Nephron progenitor cell (in vitro differentiated cells): ENCODE data around the gene ADAMTS18.

Experiments used
- DNase-seq: peaks from one replicate; pipeline ENCODE4 v3.0.0; 2021
- H3K27ac Mint-ChIP-seq: 2 replicates; pipeline ENCODE4 v1.8.0; 2021; ENCODE audit warnings: mild to moderate bottlenecking, moderate library complexity, mixed read lengths
- H3K27me3 Mint-ChIP-seq: 2 replicates; pipeline ENCODE4 v1.8.0; 2021; ENCODE audit warnings: mild to moderate bottlenecking, low read depth, mixed read lengths; ENCODE audit not compliant: poor library complexity
- H3K36me3 Mint-ChIP-seq: 2 replicates; pipeline ENCODE4 v1.8.0; 2021; ENCODE audit warnings: low read depth, mixed read lengths
- H3K4me1 Mint-ChIP-seq: 2 replicates; pipeline ENCODE4 v1.8.0; 2021; ENCODE audit warnings: mixed read lengths
- H3K4me3 Mint-ChIP-seq: 2 replicates; pipeline ENCODE4 v1.8.0; 2021; ENCODE audit warnings: mild to moderate bottlenecking, moderate library complexity, mixed read lengths
- H3K9me3 Mint-ChIP-seq: 2 replicates; pipeline ENCODE4 v1.8.0; 2021; ENCODE audit warnings: mild to moderate bottlenecking, moderate library complexity, mixed read lengths
- TF ChIP-seq, protein P1 (sequence below): fragments of 200-600 bp; sonication (generic); IDR thresholded peaks from 2 replicates; pipeline ENCODE4 v1.5.0; 2021; ENCODE audit warnings: antibody characterized with exemption

The ADAMTS18 gene, protein sequence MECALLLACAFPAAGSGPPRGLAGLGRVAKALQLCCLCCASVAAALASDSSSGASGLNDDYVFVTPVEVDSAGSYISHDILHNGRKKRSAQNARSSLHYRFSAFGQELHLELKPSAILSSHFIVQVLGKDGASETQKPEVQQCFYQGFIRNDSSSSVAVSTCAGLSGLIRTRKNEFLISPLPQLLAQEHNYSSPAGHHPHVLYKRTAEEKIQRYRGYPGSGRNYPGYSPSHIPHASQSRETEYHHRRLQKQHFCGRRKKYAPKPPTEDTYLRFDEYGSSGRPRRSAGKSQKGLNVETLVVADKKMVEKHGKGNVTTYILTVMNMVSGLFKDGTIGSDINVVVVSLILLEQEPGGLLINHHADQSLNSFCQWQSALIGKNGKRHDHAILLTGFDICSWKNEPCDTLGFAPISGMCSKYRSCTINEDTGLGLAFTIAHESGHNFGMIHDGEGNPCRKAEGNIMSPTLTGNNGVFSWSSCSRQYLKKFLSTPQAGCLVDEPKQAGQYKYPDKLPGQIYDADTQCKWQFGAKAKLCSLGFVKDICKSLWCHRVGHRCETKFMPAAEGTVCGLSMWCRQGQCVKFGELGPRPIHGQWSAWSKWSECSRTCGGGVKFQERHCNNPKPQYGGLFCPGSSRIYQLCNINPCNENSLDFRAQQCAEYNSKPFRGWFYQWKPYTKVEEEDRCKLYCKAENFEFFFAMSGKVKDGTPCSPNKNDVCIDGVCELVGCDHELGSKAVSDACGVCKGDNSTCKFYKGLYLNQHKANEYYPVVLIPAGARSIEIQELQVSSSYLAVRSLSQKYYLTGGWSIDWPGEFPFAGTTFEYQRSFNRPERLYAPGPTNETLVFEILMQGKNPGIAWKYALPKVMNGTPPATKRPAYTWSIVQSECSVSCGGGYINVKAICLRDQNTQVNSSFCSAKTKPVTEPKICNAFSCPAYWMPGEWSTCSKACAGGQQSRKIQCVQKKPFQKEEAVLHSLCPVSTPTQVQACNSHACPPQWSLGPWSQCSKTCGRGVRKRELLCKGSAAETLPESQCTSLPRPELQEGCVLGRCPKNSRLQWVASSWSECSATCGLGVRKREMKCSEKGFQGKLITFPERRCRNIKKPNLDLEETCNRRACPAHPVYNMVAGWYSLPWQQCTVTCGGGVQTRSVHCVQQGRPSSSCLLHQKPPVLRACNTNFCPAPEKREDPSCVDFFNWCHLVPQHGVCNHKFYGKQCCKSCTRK (N-terminal part only)

DNA sequence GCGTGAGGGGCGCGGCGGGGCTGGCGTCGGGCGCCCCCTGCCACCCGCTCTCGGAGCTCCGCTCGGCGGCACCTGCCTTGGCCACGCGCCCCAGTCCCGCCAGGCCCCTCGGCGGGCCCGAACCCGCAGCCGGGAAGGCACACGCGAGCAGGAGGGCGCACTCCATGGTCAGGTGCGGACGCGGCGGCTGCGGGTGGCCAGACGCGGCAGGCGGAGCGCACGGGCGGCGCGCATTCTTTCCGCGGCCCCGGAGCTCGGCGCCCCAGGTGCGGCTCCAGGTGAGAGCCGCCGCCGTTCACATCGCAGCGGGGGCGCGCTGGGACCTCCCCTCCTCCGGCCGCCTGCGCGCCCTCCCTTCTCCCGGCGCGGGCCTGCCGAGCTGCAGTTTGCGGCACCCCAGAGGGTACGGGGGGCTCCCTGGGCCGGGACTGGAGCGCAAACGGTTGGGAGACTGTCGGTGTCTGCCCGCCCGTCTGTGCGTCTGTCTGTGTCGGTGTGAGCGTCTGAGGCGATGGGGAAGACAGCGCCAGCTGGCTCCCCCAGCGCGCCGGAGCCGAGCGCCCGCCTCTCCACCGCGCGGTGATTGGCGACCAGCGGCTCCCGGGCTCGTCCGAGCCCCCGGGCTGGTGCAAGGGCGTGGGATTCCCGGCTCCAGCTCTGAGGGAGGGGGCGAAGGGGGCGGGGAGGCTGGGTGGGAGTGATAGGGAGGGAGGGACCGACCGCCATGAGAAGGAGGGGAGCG lies at the start of gene ADAMTS18:
TSS of gene ADAMTS18 (minus strand) at position 505 of the 742 bp plus-strand sequence. CDS start at position 166, 339 bp downstream.
- Mint-ChIP-seq H3K4me1 (peaks cover 72% of the 10 kb centered on the region), H3K9me3 (no peaks in the 10 kb centered on the region), H3K4me3 (peak within 1 kb of the TSS; percentile 80), H3K27ac (no peak within 1 kb of the TSS), H3K36me3 (no peaks in the 10 kb centered on the region), H3K27me3 (peaks cover 75% of the 10 kb centered on the region)
- TF ChIP-seq, protein P1, sequence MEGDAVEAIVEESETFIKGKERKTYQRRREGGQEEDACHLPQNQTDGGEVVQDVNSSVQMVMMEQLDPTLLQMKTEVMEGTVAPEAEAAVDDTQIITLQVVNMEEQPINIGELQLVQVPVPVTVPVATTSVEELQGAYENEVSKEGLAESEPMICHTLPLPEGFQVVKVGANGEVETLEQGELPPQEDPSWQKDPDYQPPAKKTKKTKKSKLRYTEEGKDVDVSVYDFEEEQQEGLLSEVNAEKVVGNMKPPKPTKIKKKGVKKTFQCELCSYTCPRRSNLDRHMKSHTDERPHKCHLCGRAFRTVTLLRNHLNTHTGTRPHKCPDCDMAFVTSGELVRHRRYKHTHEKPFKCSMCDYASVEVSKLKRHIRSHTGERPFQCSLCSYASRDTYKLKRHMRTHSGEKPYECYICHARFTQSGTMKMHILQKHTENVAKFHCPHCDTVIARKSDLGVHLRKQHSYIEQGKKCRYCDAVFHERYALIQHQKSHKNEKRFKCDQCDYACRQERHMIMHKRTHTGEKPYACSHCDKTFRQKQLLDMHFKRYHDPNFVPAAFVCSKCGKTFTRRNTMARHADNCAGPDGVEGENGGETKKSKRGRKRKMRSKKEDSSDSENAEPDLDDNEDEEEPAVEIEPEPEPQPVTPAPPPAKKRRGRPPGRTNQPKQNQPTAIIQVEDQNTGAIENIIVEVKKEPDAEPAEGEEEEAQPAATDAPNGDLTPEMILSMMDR, result no peak
- peak; percentile 62 for DNase-seq

DNA sequence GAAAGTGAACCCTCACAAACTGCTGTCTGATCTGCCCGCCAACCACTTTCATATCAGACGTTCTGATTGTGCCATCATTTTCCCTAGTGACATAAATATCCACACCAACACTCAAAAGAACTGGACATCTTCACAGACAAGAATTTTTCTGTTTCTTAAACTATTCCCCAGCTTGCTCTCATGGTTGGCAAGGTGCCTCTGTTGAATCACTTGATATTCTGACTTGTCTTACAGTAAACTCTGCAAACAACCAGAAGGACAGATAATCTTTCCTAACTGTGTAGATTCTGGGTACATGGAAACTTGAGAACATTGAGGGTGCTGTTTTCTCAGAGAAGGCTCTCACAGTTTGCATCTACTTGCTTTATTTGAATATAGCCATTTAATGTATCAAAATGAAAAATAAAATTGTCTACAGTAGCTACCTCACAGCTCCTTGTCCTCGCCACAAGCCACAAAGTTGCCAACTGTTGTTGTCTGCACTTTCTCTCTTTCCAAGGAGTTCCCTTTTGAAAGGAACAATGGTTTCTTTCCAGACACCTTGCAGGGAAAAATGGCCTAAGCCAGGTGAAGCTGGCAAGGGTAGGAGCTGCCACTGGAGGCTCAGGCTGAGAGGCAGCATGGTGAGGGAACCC lies 46.0 kb upstream of the ADAMTS18 start:
- no peaks in the 10 kb centered on the region for H3K9me3 Mint-ChIP-seq

DNA sequence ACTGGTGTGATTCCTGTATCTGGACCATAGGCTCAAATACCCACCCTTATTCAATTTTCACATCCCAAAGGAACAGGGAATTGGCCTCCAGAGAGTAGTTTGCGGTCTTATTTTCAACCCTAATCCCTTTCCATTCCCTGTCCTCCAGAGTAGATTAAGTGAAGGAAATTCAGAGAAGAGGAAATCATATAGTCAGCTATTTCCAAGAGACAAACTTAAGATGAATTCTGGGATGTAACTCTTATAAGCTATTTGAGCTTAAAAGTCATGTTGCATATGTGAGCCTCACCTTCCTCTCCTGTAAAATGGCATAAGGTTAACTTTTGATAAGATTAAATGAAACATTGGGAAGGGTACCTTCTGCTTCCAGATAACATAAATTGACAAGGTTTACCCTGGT lies 37.4 kb upstream of the ADAMTS18 start:
- Mint-ChIP-seq H3K36me3 (no peaks in the 10 kb centered on the region), H3K4me3 (no peak overlapping the region), H3K4me1 (peaks cover 13% of the 10 kb centered on the region), H3K27ac (no peak overlapping the region), H3K9me3 (peaks cover 4% of the 10 kb centered on the region), H3K27me3 (peaks cover 10% of the 10 kb centered on the region)
- no peak for DNase-seq
- TF ChIP-seq, protein P1, result no peak

More for the DNA sequence above, 46.0 kb upstream of the ADAMTS18 start:
- no peak for DNase-seq
- no peaks in the 10 kb centered on the region for H3K36me3 Mint-ChIP-seq
- H3K4me1 Mint-ChIP-seq, result no peaks in the 10 kb centered on the region
- TF ChIP-seq, protein P1, result no peak
- H3K27me3 Mint-ChIP-seq, result peaks cover 14% of the 10 kb centered on the region
- H3K27ac Mint-ChIP-seq, result no peak overlapping the region
- no peak overlapping the region for H3K4me3 Mint-ChIP-seq

DNA sequence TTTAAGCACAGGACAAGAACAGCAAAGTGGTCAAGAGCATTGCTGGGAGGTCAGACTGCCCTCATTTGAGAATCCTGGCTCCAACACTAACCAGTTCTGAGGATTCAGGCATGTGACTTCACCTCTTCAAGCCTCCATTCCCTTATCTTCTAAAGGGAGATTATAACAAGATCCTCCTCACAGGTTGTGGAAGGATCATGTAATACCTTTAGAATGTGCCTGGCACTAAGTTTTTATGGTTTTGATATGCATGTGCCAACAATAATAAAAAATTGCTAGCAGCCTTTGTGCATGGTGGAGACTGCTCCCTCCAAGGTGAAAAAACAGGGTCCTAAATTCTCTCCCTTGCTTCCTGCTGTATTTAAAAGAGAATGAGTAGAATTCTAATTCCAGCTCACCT lies 36.0 kb upstream of the ADAMTS18 start:
- Mint-ChIP-seq H3K27ac (no peak overlapping the region), H3K27me3 (peaks cover 10% of the 10 kb centered on the region), H3K4me1 (peaks cover 13% of the 10 kb centered on the region), H3K9me3 (peaks cover 4% of the 10 kb centered on the region), H3K36me3 (no peaks in the 10 kb centered on the region), H3K4me3 (no peak overlapping the region)
- no peak for DNase-seq
- TF ChIP-seq, protein P1, result no peak

DNA sequence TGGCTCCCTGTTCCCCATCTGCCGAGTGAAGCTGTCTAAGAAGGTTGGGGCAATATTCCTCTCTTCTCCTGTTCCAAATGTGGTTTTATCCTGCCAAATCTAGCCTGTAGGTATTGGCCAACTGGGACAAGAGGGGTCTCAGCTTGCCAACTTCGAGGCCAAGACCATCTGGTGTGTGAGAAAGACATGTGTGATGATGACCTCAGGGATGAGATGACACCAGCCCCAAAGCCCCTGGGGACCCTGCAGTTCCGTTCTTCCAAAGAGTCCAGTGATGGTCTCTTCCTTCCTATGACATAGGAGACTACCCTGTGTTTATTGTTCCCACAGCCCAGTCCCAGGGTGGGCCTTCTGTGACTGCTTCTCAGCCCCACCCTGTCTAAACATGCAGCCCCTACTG lies 34.8 kb upstream of the ADAMTS18 start:
- TF ChIP-seq, protein P1, result no peak
- Mint-ChIP-seq H3K4me1 (peaks cover 13% of the 10 kb centered on the region), H3K27me3 (peaks cover 10% of the 10 kb centered on the region), H3K36me3 (no peaks in the 10 kb centered on the region), H3K4me3 (no peak overlapping the region), H3K27ac (no peak overlapping the region), H3K9me3 (peaks cover 4% of the 10 kb centered on the region)
- DNase-seq, result no peak
